Stimulated activated CD4-positive, alpha-beta T cell treated with anti-CD3 and anti-CD28 coated beads, Interleukin-1b, Interleukin-23, amount 100 ng/mL, for 1 hour (primary cell): ENCODE data around the gene ACTN4.

Experiments
- DNase-seq, 2 donors: peaks; one replicate each; pipeline ENCODE4 v3.0.0-alpha.2; 2020; ENCODE audit warnings: low read depth in 2 of 2

ACTN4 gene

GRCh38 chr19:38723990-38724854 lies 76.8 kb downstream of the ACTN4 start:
- DNase-seq, result no peak

DNA sequence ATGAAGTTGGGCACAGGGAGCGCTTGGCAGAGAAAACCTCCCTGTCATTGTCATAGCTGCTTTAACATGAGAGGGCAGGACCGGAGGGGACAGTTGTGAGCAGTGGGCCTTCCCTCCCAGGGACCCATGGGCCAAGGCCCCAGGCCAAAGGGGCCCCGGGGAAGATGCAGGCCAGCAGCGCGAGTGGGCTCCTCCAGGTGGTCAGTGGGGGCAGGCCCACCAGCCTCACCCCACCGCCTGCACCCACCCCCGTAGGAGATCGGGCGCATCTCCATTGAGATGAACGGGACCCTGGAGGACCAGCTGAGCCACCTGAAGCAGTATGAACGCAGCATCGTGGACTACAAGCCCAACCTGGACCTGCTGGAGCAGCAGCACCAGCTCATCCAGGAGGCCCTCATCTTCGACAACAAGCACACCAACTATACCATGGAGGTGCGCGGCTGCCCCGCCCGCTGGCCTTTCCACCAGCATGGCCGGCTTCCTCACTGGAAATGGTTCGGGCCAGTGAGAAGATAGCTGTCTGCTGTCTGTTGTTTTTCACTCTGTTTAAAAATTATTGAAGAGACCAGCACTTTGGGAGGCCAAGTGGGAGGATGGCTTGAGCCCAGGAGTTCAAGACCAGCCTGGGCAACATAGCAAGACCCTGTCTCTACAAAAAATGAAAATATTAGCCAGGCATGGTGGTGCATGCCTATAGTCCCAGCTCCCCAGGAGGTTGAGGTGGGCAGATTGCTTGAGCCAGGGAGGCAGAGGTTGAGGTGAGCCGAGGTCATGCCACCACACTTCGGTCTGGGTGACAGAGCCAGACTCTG lies 78.2 kb downstream of the ACTN4 start:
- no peak for DNase-seq

DNA sequence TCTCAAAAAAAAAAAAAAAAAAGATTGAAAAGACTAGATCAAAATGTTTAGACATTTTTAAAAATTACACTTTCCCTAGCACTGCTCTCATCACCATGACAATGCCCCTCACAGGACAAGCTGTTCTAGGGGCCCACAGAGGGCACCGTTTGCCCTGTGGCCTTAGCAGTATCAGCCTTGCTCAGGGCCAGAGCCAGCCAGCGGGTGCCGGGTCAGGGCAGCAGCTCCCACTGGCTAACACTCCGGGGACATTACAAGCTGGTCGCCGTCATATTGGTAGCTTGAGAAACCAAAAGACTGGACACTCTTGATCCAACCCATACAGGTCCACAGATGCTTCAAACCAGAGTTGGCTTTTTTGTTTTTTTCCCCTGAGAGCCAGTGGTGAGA lies 78.8 kb downstream of the ACTN4 start:
- no peak for DNase-seq

DNA sequence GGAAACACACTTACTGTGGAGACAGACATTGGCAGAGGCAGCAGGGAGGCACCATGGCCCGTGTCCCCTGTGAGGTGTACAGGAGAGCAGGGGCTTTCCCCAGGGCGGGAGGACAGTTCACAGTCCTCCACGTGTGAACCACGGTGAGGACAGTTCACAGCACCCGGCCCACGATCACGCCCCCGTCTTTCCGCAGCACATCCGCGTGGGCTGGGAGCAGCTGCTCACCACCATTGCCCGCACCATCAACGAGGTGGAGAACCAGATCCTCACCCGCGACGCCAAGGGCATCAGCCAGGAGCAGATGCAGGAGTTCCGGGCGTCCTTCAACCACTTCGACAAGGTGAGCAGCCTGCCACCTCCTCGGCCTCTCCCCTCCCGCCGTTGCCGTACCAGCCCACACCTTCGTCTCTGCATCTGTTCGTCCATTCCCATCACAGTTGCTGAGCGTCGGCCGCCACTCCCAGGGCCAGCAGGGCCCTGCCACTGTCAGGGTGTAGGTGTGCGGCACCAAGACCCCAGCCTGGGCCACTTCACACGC lies 79.4 kb downstream of the ACTN4 start:
- no peak for DNase-seq

- no peak for DNase-seq
These were observed 79.9 kb downstream of the ACTN4 start for GRCh38 chr19:38727306-38727867.

DNA sequence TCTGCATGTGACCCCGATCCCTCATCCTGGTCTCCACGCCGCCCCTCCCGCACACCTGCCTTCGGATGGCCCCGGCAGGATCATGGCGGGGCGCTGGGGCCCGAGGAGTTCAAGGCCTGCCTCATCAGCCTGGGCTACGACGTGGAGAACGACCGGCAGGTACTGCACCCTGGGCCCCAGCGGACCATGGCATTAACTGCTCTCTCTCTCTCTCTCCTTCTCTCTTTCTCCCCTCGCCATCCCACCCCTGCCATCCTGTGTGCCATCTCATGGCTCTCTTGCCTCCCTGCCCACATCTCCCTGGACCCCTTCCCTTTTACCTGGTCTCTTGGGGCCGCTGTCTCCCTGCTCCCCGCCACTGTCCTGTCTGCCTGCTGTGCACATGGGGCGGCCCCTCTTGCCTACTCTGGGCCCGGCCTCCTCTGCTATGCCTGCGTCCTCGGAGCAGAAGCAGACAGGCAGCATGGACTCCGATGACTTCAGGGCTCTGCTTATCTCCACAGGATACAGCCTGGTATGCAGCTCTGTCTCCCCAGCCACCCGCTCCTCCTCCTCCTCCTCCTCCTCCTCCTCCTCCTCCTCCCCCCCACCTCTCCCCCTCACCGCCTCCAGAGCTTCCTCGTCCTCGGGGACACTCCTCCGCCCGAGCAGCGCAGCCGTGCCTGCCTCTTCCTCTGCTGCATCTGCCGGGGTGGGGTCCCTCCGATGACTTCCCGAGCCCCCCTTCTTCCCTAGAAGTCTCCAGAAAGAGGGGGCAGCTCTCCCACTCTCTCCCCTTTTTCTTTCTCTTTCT lies 80.6 kb downstream of the ACTN4 start:
- no peak for DNase-seq

DNA sequence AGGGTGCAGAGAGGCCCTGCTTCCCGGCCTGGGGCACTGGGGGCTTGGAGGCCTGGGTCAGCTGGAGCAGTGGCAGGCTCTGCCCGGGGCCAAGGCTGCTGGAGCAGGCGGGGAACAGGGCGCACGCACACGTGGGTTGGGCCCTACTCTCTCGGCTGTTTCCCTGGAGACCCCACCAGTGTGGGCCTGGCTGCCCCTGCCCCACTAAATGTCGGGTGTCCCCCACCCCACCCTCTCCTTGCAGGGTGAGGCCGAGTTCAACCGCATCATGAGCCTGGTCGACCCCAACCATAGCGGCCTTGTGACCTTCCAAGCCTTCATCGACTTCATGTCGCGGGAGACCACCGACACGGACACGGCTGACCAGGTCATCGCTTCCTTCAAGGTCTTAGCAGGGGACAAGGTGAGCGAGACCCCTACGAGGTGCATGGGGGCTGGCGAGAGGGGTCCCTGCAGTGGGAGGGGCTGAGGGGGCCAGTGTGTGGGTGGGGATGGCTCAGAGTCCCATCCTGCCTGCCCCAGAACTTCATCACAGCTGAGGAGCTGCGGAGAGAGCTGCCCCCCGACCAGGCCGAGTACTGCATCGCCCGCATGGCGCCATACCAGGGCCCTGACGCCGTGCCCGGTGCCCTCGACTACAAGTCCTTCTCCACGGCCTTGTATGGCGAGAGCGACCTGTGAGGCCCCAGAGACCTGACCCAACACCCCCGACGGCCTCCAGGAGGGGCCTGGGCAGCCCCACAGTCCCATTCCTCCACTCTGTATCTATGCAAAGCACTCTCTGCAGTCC lies 81.5 kb downstream of the ACTN4 start:
- DNase-seq, result no peak

- peak; percentile 55 to 77 for DNase-seq
These were observed 82.4 kb downstream of the ACTN4 start for GRCh38 chr19:38729653-38730469.

DNA sequence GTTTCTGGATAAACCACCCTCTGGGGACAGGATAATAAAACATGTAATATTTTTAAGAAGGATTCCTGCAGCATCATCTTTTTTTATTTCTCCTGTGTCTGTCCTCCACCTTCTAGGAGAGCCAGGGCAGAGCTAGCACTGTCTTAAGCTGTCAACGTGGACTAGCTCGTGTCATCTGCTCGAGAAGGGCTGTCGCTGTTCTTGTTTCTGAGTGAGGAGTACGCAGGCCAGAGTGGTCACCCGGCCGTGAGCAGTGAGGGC lies 83.0 kb downstream of the ACTN4 start:
- no peak for DNase-seq

- DNase-seq, result no peak
These were observed 83.5 kb downstream of the ACTN4 start for GRCh38 chr19:38730731-38731589.

- no peak for DNase-seq
These were observed 84.3 kb downstream of the ACTN4 start for GRCh38 chr19:38731654-38732301.

- DNase-seq, result no peak
These were observed 85.7 kb downstream of the ACTN4 start for GRCh38 chr19:38733241-38733492.

DNA sequence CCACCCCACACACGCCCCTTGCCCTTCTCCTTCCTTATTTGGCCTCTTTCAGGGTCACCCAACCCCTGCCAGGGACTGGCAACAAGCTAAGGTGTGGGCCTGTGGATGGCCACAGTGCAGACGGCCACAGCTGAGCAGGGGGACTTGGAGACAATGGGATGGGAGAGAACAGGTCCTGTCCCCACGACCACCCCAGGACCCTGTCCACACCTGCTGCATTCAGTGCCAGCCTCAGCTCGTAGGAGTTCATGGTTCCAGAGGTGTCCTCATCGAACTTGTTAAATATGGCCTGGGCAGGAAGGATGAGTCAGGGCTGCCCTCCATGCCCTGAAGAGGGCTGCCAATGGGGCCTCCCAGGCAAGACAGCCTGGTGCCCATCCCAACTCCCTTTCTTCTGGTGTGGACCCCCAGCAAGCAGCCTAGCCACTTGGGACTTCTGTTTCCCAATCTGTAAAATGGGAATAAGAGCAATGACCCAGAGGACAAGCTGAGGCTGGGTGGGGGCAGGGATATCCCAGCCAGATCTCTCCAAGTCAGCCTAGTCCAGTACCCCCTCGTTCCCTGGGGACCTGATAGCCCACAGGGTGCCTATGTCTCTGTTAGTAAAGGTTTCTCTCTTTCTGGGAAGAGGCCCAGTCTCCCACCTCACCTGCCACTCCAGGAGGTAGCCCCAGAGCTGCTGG lies 86.2 kb downstream of the ACTN4 start:
- no peak for DNase-seq

- no peak for DNase-seq
These were observed 86.7 kb downstream of the ACTN4 start for GRCh38 chr19:38734176-38734425.

GRCh38 chr19:38734426-38735256 lies 87.2 kb downstream of the ACTN4 start:
- DNase-seq, result no peak

DNA sequence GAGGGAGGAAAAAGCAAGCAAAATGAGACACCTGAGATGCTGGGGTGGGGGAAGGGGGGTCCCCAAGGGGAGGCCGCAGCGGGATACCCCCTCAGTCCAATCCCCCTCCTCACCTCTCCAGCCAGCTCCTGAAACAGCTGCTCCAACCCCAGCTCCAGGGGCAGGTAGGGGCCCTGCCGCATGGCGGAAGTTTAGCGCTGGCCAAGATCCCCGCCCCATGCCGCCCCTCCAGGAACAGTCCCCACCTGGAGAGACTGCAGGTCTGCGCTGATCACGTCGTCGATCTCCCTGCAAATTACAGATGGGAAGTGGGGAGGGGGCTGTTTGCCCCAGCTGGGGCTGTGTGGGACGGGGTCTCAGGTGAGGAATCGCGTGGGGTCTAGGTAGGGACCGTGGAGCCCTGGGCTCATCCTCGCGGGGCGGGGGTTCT lies 87.8 kb downstream of the ACTN4 start:
- no peak for DNase-seq

GRCh38 chr19:38736036-38736412 lies 88.6 kb downstream of the ACTN4 start:
- DNase-seq, result no peak
